Renal cortex interstitium (tissue), 11 donors: Measurements from ENCODE around the gene BRDT. TPM values are rescaled to one million over a fixed set of nuclear protein-coding genes. Genes with fewer than 3 reads are reported as not detected.

Experiments used
- DNase-seq, 11 donors: peaks; one replicate each; pipeline ENCODE4 v3.0.0-alpha.2; 2013; ENCODE audit warnings: low read depth in 9 of 11, low spot score in 4 of 11; ENCODE audit errors: extremely low read depth in 1 of 11
- polyA plus RNA-seq, 3 donors: library from polyadenylated mRNA; unstranded; fragments of 120-200 nt; gene quantifications; one replicate each; pipeline ENCODE4 v1.2.1, GENCODE V29; 2013; ENCODE audit not compliant: insufficient read length in 3 of 3

BRDT gene
- polyA plus RNA-seq, 3 donors: not detected

DNA sequence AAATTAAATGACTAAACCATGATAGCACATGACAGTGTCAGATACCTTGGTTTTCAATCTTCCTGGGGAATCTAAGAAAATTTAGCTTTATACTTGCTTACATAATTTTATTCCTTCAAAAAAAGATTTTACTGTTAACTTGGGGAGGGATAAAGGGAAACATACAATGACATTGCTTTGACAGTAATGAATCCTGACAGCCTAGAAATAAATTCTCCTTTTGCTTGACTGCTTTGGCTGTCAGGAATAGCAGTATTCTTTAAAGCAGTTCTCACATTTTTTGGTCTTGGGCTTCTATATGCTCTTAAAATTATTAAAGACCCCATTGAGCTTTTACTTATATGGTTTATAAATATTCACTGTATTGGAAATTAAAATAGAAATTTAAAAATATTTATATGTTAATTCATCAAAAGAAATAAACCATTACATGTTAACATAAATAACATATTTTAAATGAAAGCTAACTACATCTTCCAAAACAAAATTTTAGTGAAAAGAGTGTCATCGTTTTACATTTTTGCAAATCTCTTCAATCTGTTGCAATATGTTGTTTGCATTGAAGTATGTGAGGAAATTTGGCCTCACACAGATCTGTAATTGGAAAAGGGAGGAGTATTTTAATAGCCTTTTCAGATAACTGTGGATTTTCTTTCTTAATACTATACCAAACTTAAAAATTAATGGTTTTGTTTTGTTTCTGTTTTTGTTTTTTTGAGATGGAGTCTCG, 96.7 kb downstream of the BRDT start:
- DNase-seq: no peak

- DNase-seq: no peak
These were observed 102.7 kb downstream of the BRDT start for GRCh38 chr1:92051948-92052347.

Other genes starting within 250 kb of the BRDT start
- 100 to 1,000 TPM in 1 of 3 donors, 10 to 100 TPM in 2; 91.8 to 124 (median 95.6) TPM for gene TGFBR3, start 63.2 kb upstream of the BRDT start, polyA plus RNA-seq
- gene EPHX4, start 80.6 kb downstream of the BRDT start, polyA plus RNA-seq: 1 to 10 TPM; 1.5 to 1.6 (median 1.6) TPM
- gene SETSIP, start 126.0 kb downstream of the BRDT start, polyA plus RNA-seq: 1 to 10 TPM in 1 of 3 donors, under 1 TPM in 2; 0.64 to 1.1 (median 0.80) TPM
- 1 to 10 TPM; 5.1 to 7.7 (median 7.3) TPM for gene BTBD8, start 130.9 kb downstream of the BRDT start, polyA plus RNA-seq